HG03066 (cell line): ENCODE results near the gene MAPKAPK3.
A peak's percentile ranks its signal among the peaks of the same experiment; 100 is the strongest.
"Not testable (repeated sequence)": the region's sequence is repeated elsewhere in the genome, so short reads cannot be mapped to it uniquely, and the experiment has no call there.

Experiments
- ATAC-seq: cut with Tn5 transposase; IDR thresholded peaks from one replicate; pipeline ENCODE4 v1.9.1; 2021; ENCODE audit warnings: low read depth; ENCODE audit not compliant: unreplicated experiment

MAPKAPK3 gene

GRCh38 chr3:50651920-50652529 lies 35.1 kb downstream of the MAPKAPK3 start:
- no peak for ATAC-seq

GRCh38 chr3:50652709-50653108 lies 35.8 kb downstream of the MAPKAPK3 start:
- no peak for ATAC-seq

- ATAC-seq: no peak
Observed at GRCh38 chr3:50653937-50654595, 37.1 kb downstream of the MAPKAPK3 start.

- ATAC-seq: no peak
Observed at GRCh38 chr3:50655009-50655830, 38.3 kb downstream of the MAPKAPK3 start.

GRCh38 chr3:50656417-50657195 lies 39.7 kb downstream of the MAPKAPK3 start:
- no peak for ATAC-seq

- ATAC-seq: no peak
Observed at GRCh38 chr3:50657407-50657806, 40.5 kb downstream of the MAPKAPK3 start.

GRCh38 chr3:50657816-50658215 lies 40.9 kb downstream of the MAPKAPK3 start:
- ATAC-seq: no peak

- no peak for ATAC-seq
Observed at GRCh38 chr3:50658416-50658815, 41.5 kb downstream of the MAPKAPK3 start.

- no peak for ATAC-seq
Observed at GRCh38 chr3:50658831-50659230, 41.9 kb downstream of the MAPKAPK3 start.

GRCh38 chr3:50660386-50660785 lies 43.4 kb downstream of the MAPKAPK3 start:
- no peak for ATAC-seq

- no peak for ATAC-seq
Observed at GRCh38 chr3:50661321-50661837, 44.4 kb downstream of the MAPKAPK3 start.

- no peak for ATAC-seq
Observed at GRCh38 chr3:50662408-50662807, 45.5 kb downstream of the MAPKAPK3 start.

- ATAC-seq: no peak
Observed at GRCh38 chr3:50665081-50665840, 48.3 kb downstream of the MAPKAPK3 start.

GRCh38 chr3:50665841-50666115 lies 48.8 kb downstream of the MAPKAPK3 start:
- ATAC-seq: not testable (repeated sequence)

- no peak for ATAC-seq
Observed at GRCh38 chr3:50666837-50667236, 49.9 kb downstream of the MAPKAPK3 start.

GRCh38 chr3:50671331-50671730 lies 54.4 kb downstream of the MAPKAPK3 start:
- no peak for ATAC-seq

- no peak for ATAC-seq
Observed at GRCh38 chr3:50672656-50673055, 55.7 kb downstream of the MAPKAPK3 start.

- ATAC-seq: no peak
Observed at GRCh38 chr3:50673931-50674330, 57.0 kb downstream of the MAPKAPK3 start.

GRCh38 chr3:50674349-50675178 lies 57.6 kb downstream of the MAPKAPK3 start, which contains the start of gene DOCK3:
Gene DOCK3 (plus strand): TSS chr3:50674927. CDS start chr3:50675264, 337 bp downstream.
- ATAC-seq: peak; percentile 52
